ENCODE measurements around the gene COL11A2. TPM values are rescaled to one million over a fixed set of nuclear protein-coding genes. Genes with fewer than 3 reads are reported as not detected.

Gene COL11A2
- total RNA-seq, 3 donors from 2014 or later = 0.48 to 0.98 (median 0.60) TPM

DNA sequence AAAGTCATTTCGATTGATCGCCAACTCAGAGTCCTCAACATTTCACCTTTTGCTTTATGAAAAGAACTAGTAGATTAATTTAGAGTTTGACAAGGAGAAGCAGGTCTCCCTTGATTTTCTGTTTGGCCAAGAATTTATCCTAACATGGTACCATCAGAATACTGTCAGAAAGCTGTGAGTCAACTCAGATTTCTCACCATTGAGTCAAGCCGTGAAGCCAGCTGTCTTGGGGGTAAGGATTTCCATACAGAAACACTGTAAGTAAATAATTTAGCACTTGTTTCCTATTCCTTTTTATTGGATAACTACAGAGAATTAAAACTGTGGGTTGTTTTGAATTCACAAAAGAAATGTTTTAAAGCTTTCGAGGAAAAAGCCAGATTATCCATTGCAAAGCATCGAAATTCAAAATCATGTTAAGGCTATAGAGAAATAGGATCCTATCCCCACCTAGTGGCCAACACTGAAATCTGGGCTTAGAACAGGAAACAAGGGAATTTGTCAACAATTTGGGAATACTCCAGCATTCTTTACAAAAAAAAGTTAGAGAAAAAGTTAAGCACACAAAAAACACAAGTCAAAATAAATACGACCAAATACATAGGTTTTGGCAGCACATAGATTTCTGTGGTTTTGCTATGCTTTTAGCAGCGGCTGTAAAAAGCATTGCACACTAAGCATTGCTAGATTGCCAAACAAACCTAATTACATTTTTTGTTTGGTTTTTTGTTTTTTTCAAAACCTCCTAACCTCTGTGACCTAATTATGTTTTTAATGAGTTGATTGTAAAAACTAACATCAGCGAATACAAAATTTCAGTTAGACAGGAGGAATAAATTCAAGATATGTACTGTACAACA is 44.2 kb downstream of the COL11A2 start:
- DNase-seq (no peak), ATAC-seq (no peak)
- Mint-ChIP-seq H3K4me1 (ENCODE audit: low read depth) (no peaks in the 10 kb centered on the region), H3K27me3 (ENCODE audit: low read depth) (peaks cover 21% of the 10 kb centered on the region), H3K4me3 (no peak overlapping the region), H3K9me3 (peaks cover 11% of the 10 kb centered on the region), H3K36me3 (ENCODE audit: insufficient read depth) (no peaks in the 10 kb centered on the region)

DNA sequence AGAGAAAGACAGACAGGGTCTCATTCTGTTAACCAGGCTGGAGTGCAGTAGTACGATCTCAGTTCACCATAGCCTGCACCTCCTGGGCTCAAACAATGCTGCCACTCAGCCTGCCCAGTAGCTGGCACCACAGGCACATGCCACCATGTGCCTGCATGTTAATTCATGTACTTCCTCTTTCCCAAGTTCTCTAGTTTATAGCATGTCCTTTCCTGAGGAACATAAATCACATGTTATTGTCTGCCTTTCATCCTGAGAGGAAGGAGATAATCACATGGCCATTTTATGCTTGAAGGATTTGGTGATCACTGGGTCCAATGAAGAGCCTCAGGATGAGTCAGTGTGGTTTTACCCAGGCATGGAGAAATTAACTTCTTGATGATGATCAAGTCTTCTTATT is 47.9 kb downstream of the COL11A2 start:
- no peak overlapping the region for H3K4me3 Mint-ChIP-seq
- no peak for ATAC-seq
- H3K4me1 Mint-ChIP-seq (ENCODE audit: low read depth) = peaks cover 2% of the 10 kb centered on the region
- DNase-seq = no peak
- H3K27me3 Mint-ChIP-seq (ENCODE audit: low read depth) = peaks cover 28% of the 10 kb centered on the region
- peaks cover 1% of the 10 kb centered on the region for H3K36me3 Mint-ChIP-seq (ENCODE audit: insufficient read depth)
- no peaks in the 10 kb centered on the region for H3K9me3 Mint-ChIP-seq

- ATAC-seq (no peak), DNase-seq (no peak)
- Mint-ChIP-seq H3K36me3 (ENCODE audit: insufficient read depth) (peaks cover 1% of the 10 kb centered on the region), H3K4me1 (ENCODE audit: low read depth) (peaks cover 2% of the 10 kb centered on the region), H3K4me3 (no peak overlapping the region), H3K9me3 (no peaks in the 10 kb centered on the region), H3K27me3 (ENCODE audit: low read depth) (peaks cover 23% of the 10 kb centered on the region)
These were observed 49.0 kb downstream of the COL11A2 start for GRCh38 chr6:33143113-33143770.

- H3K4me1 Mint-ChIP-seq (ENCODE audit: low read depth) = peaks cover 2% of the 10 kb centered on the region
- ATAC-seq (no peak), DNase-seq (no peak)
- no peaks in the 10 kb centered on the region for H3K9me3 Mint-ChIP-seq
- H3K27me3 Mint-ChIP-seq (ENCODE audit: low read depth) = peaks cover 23% of the 10 kb centered on the region
- peaks cover 1% of the 10 kb centered on the region for H3K36me3 Mint-ChIP-seq (ENCODE audit: insufficient read depth)
- H3K4me3 Mint-ChIP-seq = no peak overlapping the region
These were observed 49.7 kb downstream of the COL11A2 start for GRCh38 chr6:33142501-33143070.

GRCh38 chr6:33140556-33140955 is 51.7 kb downstream of the COL11A2 start:
- Mint-ChIP-seq H3K9me3 (no peaks in the 10 kb centered on the region), H3K4me3 (no peak overlapping the region), H3K36me3 (ENCODE audit: insufficient read depth) (peaks cover 1% of the 10 kb centered on the region), H3K4me1 (ENCODE audit: low read depth) (peaks cover 2% of the 10 kb centered on the region), H3K27me3 (ENCODE audit: low read depth) (peaks cover 26% of the 10 kb centered on the region)
- ATAC-seq (no peak), DNase-seq (no peak)

- no peaks in the 10 kb centered on the region for H3K9me3 Mint-ChIP-seq
- no peak overlapping the region for H3K4me3 Mint-ChIP-seq
- peaks cover 26% of the 10 kb centered on the region for H3K27me3 Mint-ChIP-seq (ENCODE audit: low read depth)
- peaks cover 1% of the 10 kb centered on the region for H3K36me3 Mint-ChIP-seq (ENCODE audit: insufficient read depth)
- ATAC-seq = no peak
- H3K4me1 Mint-ChIP-seq (ENCODE audit: low read depth) = peaks cover 2% of the 10 kb centered on the region
- DNase-seq = no peak
These were observed 52.6 kb downstream of the COL11A2 start for GRCh38 chr6:33139596-33140206.

DNA sequence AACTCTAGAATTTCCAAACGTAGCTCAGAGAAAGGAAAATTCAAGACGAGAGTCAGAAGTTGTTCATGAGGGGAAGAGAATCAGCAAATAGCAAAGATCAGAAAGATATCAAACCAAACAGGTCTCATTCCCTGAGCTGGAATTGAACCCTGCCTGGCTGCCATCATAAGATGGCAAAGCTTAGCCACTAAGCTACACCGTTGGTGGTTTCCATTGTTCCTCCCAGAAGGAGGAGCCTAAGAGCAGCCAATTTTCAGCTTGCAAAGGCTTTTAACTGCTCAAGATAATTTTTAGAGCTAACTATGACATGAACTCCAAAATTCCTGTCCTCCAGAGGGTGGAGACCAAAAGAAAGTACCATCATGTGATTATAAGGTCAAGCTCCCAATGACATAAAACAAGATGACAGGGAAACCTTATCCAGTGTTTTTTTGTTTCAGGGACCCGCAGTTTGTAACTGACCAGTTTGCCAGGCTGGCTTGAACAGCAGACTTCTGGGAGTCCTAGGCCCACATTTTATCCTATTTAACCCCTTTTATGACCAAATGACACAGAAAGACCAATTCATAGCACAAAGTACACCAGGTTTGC is 55.9 kb downstream of the COL11A2 start:
- Mint-ChIP-seq H3K36me3 (ENCODE audit: insufficient read depth) (no peaks in the 10 kb centered on the region), H3K9me3 (no peaks in the 10 kb centered on the region), H3K4me3 (no peak overlapping the region), H3K27me3 (ENCODE audit: low read depth) (peaks cover 8% of the 10 kb centered on the region), H3K4me1 (ENCODE audit: low read depth) (no peaks in the 10 kb centered on the region)
- DNase-seq = no peak
- ATAC-seq = no peak

GRCh38 chr6:33132081-33132524 is 60.2 kb downstream of the COL11A2 start:
- Mint-ChIP-seq H3K36me3 (ENCODE audit: insufficient read depth) (no peaks in the 10 kb centered on the region), H3K9me3 (no peaks in the 10 kb centered on the region), H3K4me1 (ENCODE audit: low read depth) (no peaks in the 10 kb centered on the region), H3K27me3 (ENCODE audit: low read depth) (peaks cover 15% of the 10 kb centered on the region), H3K4me3 (no peak overlapping the region)
- DNase-seq (no peak), ATAC-seq (no peak)

DNA sequence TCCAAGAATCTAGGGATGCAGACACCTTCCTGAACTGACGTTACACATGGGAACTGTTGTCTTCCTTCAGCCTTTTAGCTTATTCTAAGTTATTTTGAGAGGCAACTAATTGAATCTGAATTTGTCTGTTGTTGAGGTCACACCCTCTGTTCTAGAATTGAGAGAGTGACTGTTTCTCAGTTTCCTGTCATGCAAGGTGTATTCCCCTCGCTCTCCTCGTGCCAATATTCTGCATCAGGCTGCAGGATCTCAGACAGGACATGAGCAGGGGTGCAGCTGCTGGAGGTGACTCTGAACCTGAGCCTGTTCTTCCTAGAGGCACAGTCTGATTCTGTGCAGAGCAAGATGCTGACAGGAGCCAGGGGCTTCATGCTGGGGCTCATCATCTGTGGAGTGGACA is 63.9 kb downstream of the COL11A2 start:
- peaks cover 7% of the 10 kb centered on the region for H3K9me3 Mint-ChIP-seq
- H3K27me3 Mint-ChIP-seq (ENCODE audit: low read depth) = peaks cover 20% of the 10 kb centered on the region
- H3K4me1 Mint-ChIP-seq (ENCODE audit: low read depth) = no peaks in the 10 kb centered on the region
- peaks cover 2% of the 10 kb centered on the region for H3K36me3 Mint-ChIP-seq (ENCODE audit: insufficient read depth)
- no peak overlapping the region for H3K4me3 Mint-ChIP-seq
- ATAC-seq (no peak), DNase-seq (no peak)

GRCh38 chr6:33126101-33126714 is 66.1 kb downstream of the COL11A2 start:
- H3K36me3 Mint-ChIP-seq (ENCODE audit: insufficient read depth) = peaks cover 2% of the 10 kb centered on the region
- H3K27me3 Mint-ChIP-seq (ENCODE audit: low read depth) = peaks cover 18% of the 10 kb centered on the region
- ATAC-seq = peak in 1 of 2 donors; percentile 43
- no peak overlapping the region for H3K4me3 Mint-ChIP-seq
- H3K4me1 Mint-ChIP-seq (ENCODE audit: low read depth) = no peaks in the 10 kb centered on the region
- peak; percentile 54 for DNase-seq
- peaks cover 9% of the 10 kb centered on the region for H3K9me3 Mint-ChIP-seq

DNA sequence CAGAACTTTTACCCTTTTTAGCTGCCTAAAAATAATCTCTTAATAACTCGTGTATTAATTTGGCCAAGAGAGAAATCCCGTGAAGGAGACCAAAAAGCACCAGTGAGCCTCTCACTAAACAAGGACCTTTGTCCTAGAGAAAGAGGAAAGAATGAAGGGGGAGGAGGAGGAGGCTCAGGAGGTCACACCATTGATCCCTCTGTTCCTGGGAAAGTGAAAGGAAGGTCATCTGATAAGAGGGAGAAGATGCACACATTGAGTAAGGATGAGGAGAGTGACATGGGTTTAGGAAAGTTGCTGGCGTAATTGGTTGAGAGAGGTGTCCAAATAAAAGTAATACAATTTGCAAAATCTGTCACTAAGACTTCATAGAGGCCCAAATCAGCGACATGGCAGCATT is 67.3 kb downstream of the COL11A2 start:
- ATAC-seq (no peak), DNase-seq (no peak)
- no peaks in the 10 kb centered on the region for H3K4me1 Mint-ChIP-seq (ENCODE audit: low read depth)
- H3K27me3 Mint-ChIP-seq (ENCODE audit: low read depth) = peaks cover 20% of the 10 kb centered on the region
- peaks cover 2% of the 10 kb centered on the region for H3K36me3 Mint-ChIP-seq (ENCODE audit: insufficient read depth)
- peaks cover 9% of the 10 kb centered on the region for H3K9me3 Mint-ChIP-seq
- H3K4me3 Mint-ChIP-seq = no peak overlapping the region

DNA sequence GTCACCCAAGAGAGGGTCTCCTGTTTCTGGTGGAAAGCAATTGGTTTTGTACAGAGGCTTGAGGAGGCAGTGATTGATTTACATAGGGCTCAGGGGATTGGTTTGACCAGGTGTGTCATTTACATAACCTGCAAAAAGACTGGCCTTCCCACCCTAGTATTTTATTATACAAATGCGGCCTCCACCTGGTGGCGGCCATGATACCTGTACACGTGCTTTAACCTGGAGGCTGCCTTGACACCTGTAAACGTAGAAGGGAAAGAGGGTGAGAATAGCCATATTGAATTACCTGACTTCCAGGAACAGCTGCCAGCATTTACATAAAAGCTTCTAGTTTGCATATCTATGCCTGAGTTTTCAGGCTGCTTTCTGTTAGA is 67.8 kb downstream of the COL11A2 start:
- Mint-ChIP-seq H3K4me1 (ENCODE audit: low read depth) (no peaks in the 10 kb centered on the region), H3K27me3 (ENCODE audit: low read depth) (peaks cover 20% of the 10 kb centered on the region), H3K4me3 (no peak overlapping the region), H3K9me3 (peaks cover 9% of the 10 kb centered on the region), H3K36me3 (ENCODE audit: insufficient read depth) (peaks cover 2% of the 10 kb centered on the region)
- DNase-seq = no peak
- no peak for ATAC-seq

GRCh38 chr6:33123732-33124524 is 68.3 kb downstream of the COL11A2 start:
- no peak for DNase-seq
- H3K36me3 Mint-ChIP-seq (ENCODE audit: insufficient read depth) = peaks cover 2% of the 10 kb centered on the region
- peaks cover 9% of the 10 kb centered on the region for H3K9me3 Mint-ChIP-seq
- H3K4me3 Mint-ChIP-seq = no peak overlapping the region
- no peak for ATAC-seq
- H3K4me1 Mint-ChIP-seq (ENCODE audit: low read depth) = no peaks in the 10 kb centered on the region
- peaks cover 20% of the 10 kb centered on the region for H3K27me3 Mint-ChIP-seq (ENCODE audit: low read depth)
